ENCODE data around the gene SLC25A11. TPM values are rescaled to one million over a fixed set of nuclear protein-coding genes. Genes with fewer than 3 reads are reported as not detected.
"Not testable (repeated sequence)": the region's sequence is repeated elsewhere in the genome, so short reads cannot be mapped to it uniquely, and the experiment has no call there.

The SLC25A11 gene
- total RNA-seq, 1 donor from 2014 or later, result 45.7 TPM

DNA sequence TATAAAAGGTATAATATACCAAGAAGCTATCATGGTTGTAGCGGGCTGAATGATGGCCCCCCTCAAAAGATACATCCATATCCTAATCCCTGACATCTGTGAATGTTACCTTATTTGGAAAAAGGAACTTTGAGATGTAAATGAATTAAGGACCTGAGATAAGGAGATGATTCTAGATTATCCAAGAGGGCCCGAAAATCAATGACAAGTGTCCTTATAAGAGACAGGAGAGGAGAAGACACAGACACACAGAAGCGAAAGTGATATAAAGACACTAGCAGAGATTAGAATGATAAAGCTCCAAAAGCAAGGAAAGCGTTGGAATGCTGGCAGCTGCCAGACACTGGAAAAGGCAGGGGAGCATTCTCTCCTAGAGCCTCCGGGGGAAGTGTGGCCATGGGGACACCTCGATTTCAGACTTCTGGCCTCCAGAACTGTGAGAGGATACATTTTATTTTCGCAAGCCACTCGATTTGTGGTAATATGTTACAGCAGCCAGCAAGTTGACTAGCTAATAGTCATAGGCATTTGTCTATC is 20.3 kb downstream of the SLC25A11 start:
- intact Hi-C loops (cut with DNase I), result no loop called here
- H3K27ac ChIP-seq, result no peak overlapping the region
- TF ChIP-seq POLR2AphosphoS5 (IDR thresholded peaks at IDR 0.05; ENCODE audit: insufficient read depth in 1 of 2, low read depth in 1 of 2) (no peak), POLR2A (IDR thresholded peaks at IDR 0.05) (no peak)
- TF ChIP-seq, protein P1, sequence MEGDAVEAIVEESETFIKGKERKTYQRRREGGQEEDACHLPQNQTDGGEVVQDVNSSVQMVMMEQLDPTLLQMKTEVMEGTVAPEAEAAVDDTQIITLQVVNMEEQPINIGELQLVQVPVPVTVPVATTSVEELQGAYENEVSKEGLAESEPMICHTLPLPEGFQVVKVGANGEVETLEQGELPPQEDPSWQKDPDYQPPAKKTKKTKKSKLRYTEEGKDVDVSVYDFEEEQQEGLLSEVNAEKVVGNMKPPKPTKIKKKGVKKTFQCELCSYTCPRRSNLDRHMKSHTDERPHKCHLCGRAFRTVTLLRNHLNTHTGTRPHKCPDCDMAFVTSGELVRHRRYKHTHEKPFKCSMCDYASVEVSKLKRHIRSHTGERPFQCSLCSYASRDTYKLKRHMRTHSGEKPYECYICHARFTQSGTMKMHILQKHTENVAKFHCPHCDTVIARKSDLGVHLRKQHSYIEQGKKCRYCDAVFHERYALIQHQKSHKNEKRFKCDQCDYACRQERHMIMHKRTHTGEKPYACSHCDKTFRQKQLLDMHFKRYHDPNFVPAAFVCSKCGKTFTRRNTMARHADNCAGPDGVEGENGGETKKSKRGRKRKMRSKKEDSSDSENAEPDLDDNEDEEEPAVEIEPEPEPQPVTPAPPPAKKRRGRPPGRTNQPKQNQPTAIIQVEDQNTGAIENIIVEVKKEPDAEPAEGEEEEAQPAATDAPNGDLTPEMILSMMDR (IDR thresholded peaks at IDR 0.05), result no peak
- no peaks in the 10 kb centered on the region for H3K9me3 ChIP-seq
- no peaks in the 10 kb centered on the region for H3K4me1 ChIP-seq
- H3K4me3 ChIP-seq, result no peak overlapping the region
- no peaks in the 10 kb centered on the region for H3K36me3 ChIP-seq
- DNase-seq (ENCODE audit: extremely low spot score in 2 of 2), result no peak
- H3K27me3 ChIP-seq, result no peaks in the 10 kb centered on the region

DNA sequence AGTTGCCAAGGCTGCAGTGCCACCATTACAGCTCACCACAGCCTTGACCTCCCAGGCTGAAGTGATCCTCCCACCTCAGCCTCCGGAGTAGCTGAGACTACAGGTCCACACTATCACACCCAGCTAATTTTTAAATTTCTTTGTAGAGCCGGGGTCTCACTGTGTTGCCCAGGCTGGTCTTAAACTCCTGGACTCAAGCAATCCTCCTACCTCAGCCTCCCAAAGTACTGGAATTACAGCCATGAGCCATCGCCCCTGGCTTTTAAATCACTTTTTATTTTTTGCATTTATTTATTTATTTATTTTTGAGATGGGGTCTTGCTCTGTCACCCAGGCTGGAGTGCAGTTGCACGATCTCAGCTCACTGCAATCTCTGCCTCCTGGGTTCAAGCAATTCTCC is 25.3 kb downstream of the SLC25A11 start:
- intact Hi-C loops (cut with DNase I); DNase-seq (ENCODE audit: extremely low spot score in 2 of 2): not testable (repeated sequence)

DNA sequence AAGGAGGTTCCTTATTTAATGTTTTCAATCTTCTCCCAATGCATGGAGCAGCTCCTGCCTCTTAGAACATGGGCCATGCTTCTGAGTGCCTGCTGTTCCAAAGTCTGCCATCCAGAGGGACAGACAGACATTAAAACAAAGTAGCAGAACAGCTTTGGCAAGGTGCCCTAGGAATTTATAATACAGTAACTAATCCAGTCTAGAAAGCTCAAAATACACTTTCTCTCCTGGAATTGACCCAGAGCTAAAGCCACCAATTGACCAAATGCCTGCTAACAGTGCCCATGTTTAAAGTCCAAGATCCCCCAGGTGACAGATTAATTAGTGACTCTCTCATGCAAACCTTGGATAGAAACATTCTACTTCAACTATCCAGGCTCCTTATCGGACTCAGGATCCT is 25.9 kb downstream of the SLC25A11 start:
- intact Hi-C loops (cut with DNase I), result no loop called here
- Histone ChIP-seq H3K4me1 (peaks cover 8% of the 10 kb centered on the region), H3K36me3 (no peaks in the 10 kb centered on the region), H3K4me3 (no peak overlapping the region), H3K9me3 (no peaks in the 10 kb centered on the region), H3K27me3 (no peaks in the 10 kb centered on the region), H3K27ac (no peak overlapping the region)
- no peak for TF ChIP-seq POLR2AphosphoS5 (IDR thresholded peaks at IDR 0.05; ENCODE audit: insufficient read depth in 1 of 2, low read depth in 1 of 2)
- TF ChIP-seq, protein P1 (IDR thresholded peaks at IDR 0.05), result no peak
- no peak for TF ChIP-seq POLR2A (IDR thresholded peaks at IDR 0.05)
- DNase-seq (ENCODE audit: extremely low spot score in 2 of 2), result no peak

More for the DNA sequence above, 25.3 kb downstream of the SLC25A11 start:
- not testable (repeated sequence) for H3K36me3 ChIP-seq, H3K9me3 ChIP-seq, H3K4me1 ChIP-seq, H3K27ac ChIP-seq, H3K27me3 ChIP-seq, H3K4me3 ChIP-seq

DNA sequence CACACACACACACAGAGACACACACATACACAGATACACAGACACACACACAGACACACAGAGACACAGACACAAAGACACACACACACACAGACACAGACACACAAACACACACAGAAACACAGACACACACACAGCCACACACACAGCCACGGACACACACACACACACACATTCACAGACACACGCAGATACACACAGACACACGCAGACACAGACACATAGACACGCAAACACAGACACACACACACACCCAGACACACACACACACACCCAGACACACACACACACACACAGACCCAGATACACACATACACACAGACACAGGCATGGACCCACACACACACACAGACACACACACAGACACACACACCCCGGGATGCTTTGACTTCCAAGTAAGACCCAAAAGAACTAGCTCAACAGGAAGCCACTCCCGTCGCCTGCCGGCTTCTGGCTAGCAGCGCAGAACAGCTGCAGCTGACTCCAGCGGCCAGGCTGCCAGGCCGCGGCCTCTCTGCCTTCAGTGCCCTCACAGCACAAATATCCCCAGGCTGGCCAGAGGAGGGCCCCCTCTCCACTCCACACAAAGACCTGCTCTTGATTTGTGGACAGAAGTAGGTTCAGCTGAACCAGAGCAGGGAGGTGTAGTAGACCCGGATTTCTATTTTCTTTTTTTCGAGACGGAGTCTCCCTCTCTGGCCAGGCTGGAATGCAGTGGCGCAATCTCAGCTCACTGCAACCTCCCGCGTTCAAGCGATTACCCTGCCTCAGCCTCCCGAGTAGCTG is 30.9 kb downstream of the SLC25A11 start:
- Histone ChIP-seq H3K27me3 (no peaks in the 10 kb centered on the region), H3K9me3 (no peaks in the 10 kb centered on the region), H3K36me3 (no peaks in the 10 kb centered on the region), H3K27ac (peak overlapping the region; percentile 69), H3K4me1 (peaks cover 18% of the 10 kb centered on the region), H3K4me3 (no peak overlapping the region)
- no peak for DNase-seq (ENCODE audit: extremely low spot score in 2 of 2)
- intact Hi-C loops (cut with DNase I), result loop anchor here (5.0 to 10.0 kb wide), 2 partner anchors 73 to 156 kb away; no protein-coding TSS in a partner anchor
- no peak for TF ChIP-seq POLR2A (IDR thresholded peaks at IDR 0.05)
- TF ChIP-seq, protein P1 (IDR thresholded peaks at IDR 0.05), result peak; percentile 24 to 71 (median 36)
- TF ChIP-seq POLR2AphosphoS5 (IDR thresholded peaks at IDR 0.05; ENCODE audit: insufficient read depth in 1 of 2, low read depth in 1 of 2), result peak; percentile 54 to 63

DNA sequence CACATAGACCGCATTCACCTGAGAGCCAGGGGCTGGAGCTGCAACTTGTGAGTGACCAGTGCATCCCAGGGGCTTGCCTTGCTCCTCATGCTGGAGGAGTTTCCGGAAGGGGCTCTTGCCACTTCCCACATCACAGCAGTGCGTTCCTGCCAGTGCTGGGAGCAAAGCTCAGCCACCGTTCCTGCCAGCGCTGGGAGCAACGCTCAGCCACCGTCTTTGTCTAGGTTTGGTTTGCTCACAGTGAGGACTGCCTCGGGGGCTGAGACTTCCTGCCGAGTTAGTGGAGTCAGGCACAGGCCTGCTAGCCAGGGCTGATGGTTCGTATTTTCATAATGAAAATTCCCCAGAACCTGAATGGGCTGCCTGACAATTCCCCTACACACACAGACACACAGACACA is 31.5 kb downstream of the SLC25A11 start:
- no peaks in the 10 kb centered on the region for H3K36me3 ChIP-seq
- intact Hi-C loops (cut with DNase I), result loop anchor here (5.0 to 10.0 kb wide), 2 partner anchors 74 to 156 kb away; no protein-coding TSS in a partner anchor
- no peak overlapping the region for H3K4me3 ChIP-seq
- no peaks in the 10 kb centered on the region for H3K27me3 ChIP-seq
- no peaks in the 10 kb centered on the region for H3K9me3 ChIP-seq
- DNase-seq (ENCODE audit: extremely low spot score in 2 of 2), result no peak
- H3K27ac ChIP-seq, result peak overlapping the region; percentile 69
- TF ChIP-seq, protein P1 (IDR thresholded peaks at IDR 0.05), result no peak
- TF ChIP-seq POLR2A (IDR thresholded peaks at IDR 0.05) (no peak), POLR2AphosphoS5 (IDR thresholded peaks at IDR 0.05; ENCODE audit: insufficient read depth in 1 of 2, low read depth in 1 of 2) (no peak)
- H3K4me1 ChIP-seq, result peaks cover 21% of the 10 kb centered on the region

DNA sequence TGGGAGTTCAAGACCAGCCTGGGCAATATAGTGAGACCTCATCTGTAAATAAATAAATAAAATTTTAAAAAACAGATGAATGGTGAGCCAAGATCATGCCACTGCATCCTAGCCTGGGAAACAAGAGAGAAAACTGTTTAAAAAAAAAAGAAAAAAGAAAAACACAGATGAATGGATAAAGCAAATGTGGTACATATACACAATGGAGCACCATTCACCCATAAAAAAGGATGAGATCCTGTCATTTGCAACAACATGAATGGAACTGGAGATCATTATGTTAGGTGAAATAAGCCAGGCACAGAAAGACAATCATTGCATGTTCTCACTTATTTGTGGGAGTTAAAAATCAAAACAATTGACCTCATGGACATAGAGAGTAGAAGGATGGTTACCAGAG is 33.2 kb downstream of the SLC25A11 start:
- H3K4me3 ChIP-seq; DNase-seq (ENCODE audit: extremely low spot score in 2 of 2); H3K27me3 ChIP-seq: not testable (repeated sequence)

More for the DNA sequence above, 33.2 kb downstream of the SLC25A11 start:
- not testable (repeated sequence) for H3K36me3 ChIP-seq, H3K27ac ChIP-seq, H3K9me3 ChIP-seq
- H3K4me1 ChIP-seq, result peaks cover 27% of the 10 kb centered on the region
- intact Hi-C loops (cut with DNase I), result loop anchor here (5.0 to 10.0 kb wide), 2 partner anchors 76 to 158 kb away; no protein-coding TSS in a partner anchor

Data from vagina (tissue), 2 donors.